WTC11 (cell line): ENCODE measurements around the gene SLC6A20. TPM values are rescaled to one million over a fixed set of nuclear protein-coding genes. Genes with fewer than 3 reads are reported as not detected.
A peak's percentile ranks its signal among the peaks of the same experiment; 100 is the strongest.

ENCODE experiments used
- ATAC-seq: fragments of 200-7000 bp; cut with Tn5 transposase; 2 replicates; pipeline ENCODE4 v1.10.0; 2021; ENCODE audit warnings: mild to moderate bottlenecking, moderate library complexity
- CTCF ChIA-PET: fragments of 300-600 bp; sonication (Branson Sonifier 250); formaldehyde crosslinking; loops from one replicate; lab custom pipeline; 2021; ENCODE audit warnings: antibody characterized with exemption; lab: Charles Lee
- POLR2A ChIA-PET: fragments of 350-600 bp; sonication (Branson Sonifier 250); formaldehyde crosslinking; loops from one replicate; lab custom pipeline; 2021; ENCODE audit warnings: antibody characterized with exemption; lab: Charles Lee
- DNase-seq: peaks from one replicate; pipeline ENCODE4 v3.0.0; 2021; ENCODE audit warnings: low spot score
- H3K27ac Mint-ChIP-seq: 2 replicates; pipeline ENCODE4 v1.8.0; 2021; ENCODE audit warnings: mixed read lengths
- H3K27me3 Mint-ChIP-seq: 2 replicates; pipeline ENCODE4 v1.8.0; 2021; ENCODE audit warnings: low read depth, mild to moderate bottlenecking, moderate library complexity, mixed read lengths
- H3K36me3 Mint-ChIP-seq: 2 replicates; pipeline ENCODE4 v1.8.0; 2021; ENCODE audit warnings: mixed read lengths
- H3K4me1 Mint-ChIP-seq: 2 replicates; pipeline ENCODE4 v1.8.0; 2022; ENCODE audit warnings: mixed read lengths
- H3K4me3 Mint-ChIP-seq: 2 replicates; pipeline ENCODE4 v1.8.0; 2021; ENCODE audit warnings: mild to moderate bottlenecking, moderate library complexity, mixed read lengths
- H3K9me3 Mint-ChIP-seq: 2 replicates; pipeline ENCODE4 v1.8.0; 2021; ENCODE audit warnings: mixed read lengths
- ELF4 ChIP-seq: sonication (generic); formaldehyde crosslinking; IDR thresholded peaks from 2 replicates; pipeline ENCODE4 v1.8.1; 2022; ENCODE audit warnings: low read depth, mild to moderate bottlenecking, moderate library complexity, missing genetic modification reagents
- EMX1 ChIP-seq: fragments of 250-450 bp; sonication (Bioruptor Pico); IDR thresholded peaks from 2 replicates; pipeline ENCODE4 v1.8.0; 2021; ENCODE audit warnings: mild to moderate bottlenecking
- ESRRA ChIP-seq: sonication (generic); formaldehyde crosslinking; IDR thresholded peaks from 2 replicates; pipeline ENCODE4 v1.8.1; 2022; ENCODE audit warnings: mild to moderate bottlenecking, missing genetic modification reagents, borderline replicate concordance
- ETV6 ChIP-seq: sonication (generic); formaldehyde crosslinking; IDR thresholded peaks from 2 replicates; pipeline ENCODE4 v1.8.1; 2022; ENCODE audit warnings: mild to moderate bottlenecking, missing genetic modification reagents
- FOXJ3 ChIP-seq: sonication (generic); formaldehyde crosslinking; IDR thresholded peaks from 2 replicates; pipeline ENCODE4 v1.9.0; 2021; ENCODE audit warnings: missing genetic modification reagents, mild to moderate bottlenecking, borderline replicate concordance
- FOXK1 ChIP-seq: sonication (generic); formaldehyde crosslinking; IDR thresholded peaks from 2 replicates; pipeline ENCODE4 v1.8.0; 2022; ENCODE audit warnings: mild to moderate bottlenecking, moderate library complexity, missing genetic modification reagents
- GTF2I ChIP-seq: fragments of 250-450 bp; sonication (Bioruptor Pico); conservative IDR thresholded peaks from 2 replicates; pipeline ENCODE4 v1.4.0; 2021; ENCODE audit warnings: mild to moderate bottlenecking
- IRF2 ChIP-seq: sonication (generic); formaldehyde crosslinking; IDR thresholded peaks from 2 replicates; pipeline ENCODE4 v1.8.0; 2022; ENCODE audit warnings: low read depth, missing genetic modification reagents, borderline replicate concordance
- JAZF1 ChIP-seq: fragments of 250-450 bp; sonication (Bioruptor Pico); IDR thresholded peaks from 2 replicates; pipeline ENCODE4 v1.9.0; 2021; ENCODE audit warnings: moderate library complexity, mild to moderate bottlenecking, inconsistent platforms
- MXD4 ChIP-seq: fragments of 250-450 bp; sonication (Bioruptor Pico); IDR thresholded peaks from 2 replicates; pipeline ENCODE4 v1.8.0; 2021; ENCODE audit warnings: mild to moderate bottlenecking, moderate library complexity, borderline replicate concordance
- MYBL2 ChIP-seq: sonication (generic); formaldehyde crosslinking; IDR thresholded peaks from 2 replicates; pipeline ENCODE4 v1.8.1; 2023; ENCODE audit warnings: mild to moderate bottlenecking, moderate library complexity, missing genetic modification reagents
- NFATC4 ChIP-seq: fragments of 250-450 bp; sonication (Bioruptor Pico); IDR thresholded peaks from 2 replicates; pipeline ENCODE4 v1.9.0; 2021; ENCODE audit warnings: mild to moderate bottlenecking
- PRRX2 ChIP-seq: fragments of 250-450 bp; sonication (Bioruptor Pico); IDR thresholded peaks from 2 replicates; pipeline ENCODE4 v1.8.0; 2021; ENCODE audit warnings: mild to moderate bottlenecking
- RELA ChIP-seq: sonication (generic); formaldehyde crosslinking; IDR thresholded peaks from 2 replicates; pipeline ENCODE4 v1.8.1; 2022; ENCODE audit warnings: missing genetic modification reagents, mild to moderate bottlenecking, borderline replicate concordance
- RORB ChIP-seq: fragments of 250-450 bp; sonication (Bioruptor Pico); IDR thresholded peaks from 2 replicates; pipeline ENCODE4 v1.9.0; 2021; ENCODE audit warnings: mild to moderate bottlenecking
- TP53 ChIP-seq: sonication (generic); formaldehyde crosslinking; IDR thresholded peaks from 2 replicates; pipeline ENCODE4 v1.8.1; 2023; ENCODE audit warnings: mild to moderate bottlenecking, missing genetic modification reagents
- ZNF121 ChIP-seq: sonication (generic); formaldehyde crosslinking; IDR thresholded peaks from 2 replicates; pipeline ENCODE4 v1.8.0; 2023; ENCODE audit warnings: missing genetic modification reagents
- ZNF219 ChIP-seq: sonication (generic); formaldehyde crosslinking; IDR thresholded peaks from 2 replicates; pipeline ENCODE4 v1.8.0; 2023; ENCODE audit warnings: missing genetic modification reagents, mild to moderate bottlenecking, borderline replicate concordance
- ZNF317 ChIP-seq: sonication (generic); formaldehyde crosslinking; IDR thresholded peaks from 2 replicates; pipeline ENCODE4 v1.8.1; 2023; ENCODE audit warnings: low read depth, mild to moderate bottlenecking, moderate library complexity, missing genetic modification reagents, borderline replicate concordance
- ZNF416 ChIP-seq: fragments of 250-450 bp; sonication (Bioruptor Pico); IDR thresholded peaks from 2 replicates; pipeline ENCODE4 v1.9.0; 2021; ENCODE audit warnings: mild to moderate bottlenecking, inconsistent platforms
- ZNF671 ChIP-seq: fragments of 250-450 bp; sonication (Bioruptor Pico); IDR thresholded peaks from 2 replicates; pipeline ENCODE4 v1.8.0; 2021; ENCODE audit warnings: mild to moderate bottlenecking
- total RNA-seq: library from RNA; stranded (reverse); gene quantifications from 3 replicates; pipeline ENCODE4 v1.2.3, GENCODE V29; 2021
- TF ChIP-seq, protein P1 (sequence below): sonication (generic); formaldehyde crosslinking; IDR thresholded peaks from 2 replicates; pipeline ENCODE4 v1.8.0; 2022; ENCODE audit warnings: mild to moderate bottlenecking, missing genetic modification reagents
- TF ChIP-seq, protein P2 (sequence below): sonication (generic); formaldehyde crosslinking; IDR thresholded peaks from 2 replicates; pipeline ENCODE4 v1.8.1; 2023; ENCODE audit warnings: mild to moderate bottlenecking, missing genetic modification reagents, moderate library complexity
- TF ChIP-seq, protein P3 (sequence below): sonication (generic); formaldehyde crosslinking; IDR thresholded peaks from 2 replicates; pipeline ENCODE4 v1.8.1; 2023; ENCODE audit warnings: mild to moderate bottlenecking, missing genetic modification reagents
- TF ChIP-seq, protein P4 (sequence below): sonication (generic); formaldehyde crosslinking; IDR thresholded peaks from 2 replicates; pipeline ENCODE4 v1.8.1; 2022; ENCODE audit warnings: mild to moderate bottlenecking, moderate library complexity, missing genetic modification reagents
- TF ChIP-seq, protein P5 (sequence below): sonication (generic); formaldehyde crosslinking; IDR thresholded peaks from 2 replicates; pipeline ENCODE4 v1.8.0; 2022; ENCODE audit warnings: mild to moderate bottlenecking, missing genetic modification reagents
- TF ChIP-seq, protein P6 (sequence below): sonication (generic); formaldehyde crosslinking; IDR thresholded peaks from 2 replicates; pipeline ENCODE4 v1.8.1; 2022; ENCODE audit warnings: missing genetic modification reagents, borderline replicate concordance
- TF ChIP-seq, protein P7 (sequence below): fragments of 250-450 bp; sonication (Bioruptor Pico); conservative IDR thresholded peaks from 2 replicates; pipeline ENCODE4 v1.9.0; 2021; ENCODE audit warnings: mild to moderate bottlenecking

The SLC6A20 gene
- total RNA-seq, 1 experiment from 2014 or later = 0.26 TPM

DNA sequence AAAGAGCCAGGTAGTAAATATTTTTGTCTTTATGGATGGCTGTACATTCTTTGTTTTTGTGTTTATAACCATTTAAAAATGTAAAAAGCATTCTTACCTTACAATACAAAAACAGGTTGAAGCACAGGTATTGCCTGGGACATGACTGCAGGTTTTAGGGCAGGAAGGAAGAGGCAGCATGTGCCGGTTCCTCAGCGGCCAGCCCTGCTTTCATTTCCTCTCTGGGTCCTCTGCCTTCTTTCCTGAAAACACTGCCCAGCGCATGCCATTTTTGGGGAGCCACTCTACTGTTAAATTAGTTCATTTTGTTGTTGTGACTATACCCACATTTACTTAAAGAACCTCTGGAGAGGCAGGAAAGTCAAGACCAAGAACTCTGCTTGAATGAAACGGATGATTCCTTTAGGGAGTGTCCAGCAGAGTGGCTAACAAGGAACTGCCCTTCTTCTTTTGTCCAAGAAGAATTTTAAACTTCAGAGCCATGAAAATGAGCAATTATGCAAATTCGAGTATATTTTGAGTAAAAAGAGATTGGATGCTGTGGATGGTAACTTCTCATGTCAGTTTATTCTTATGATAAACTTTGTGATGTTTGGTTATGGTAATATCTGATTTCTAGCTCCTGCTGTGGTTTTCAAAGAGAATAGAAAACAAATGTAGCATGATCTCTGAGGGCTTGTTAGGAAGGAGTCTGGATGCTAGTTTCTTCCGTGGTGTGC lies 54.4 kb downstream of the SLC6A20 start:
- no peaks in the 10 kb centered on the region for H3K27me3 Mint-ChIP-seq
- H3K4me3 Mint-ChIP-seq = no peak overlapping the region
- TF ChIP-seq, protein P1, sequence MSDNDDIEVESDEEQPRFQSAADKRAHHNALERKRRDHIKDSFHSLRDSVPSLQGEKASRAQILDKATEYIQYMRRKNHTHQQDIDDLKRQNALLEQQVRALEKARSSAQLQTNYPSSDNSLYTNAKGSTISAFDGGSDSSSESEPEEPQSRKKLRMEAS (CRISPR knock-in tag) = no peak
- TF ChIP-seq EMX1 (CRISPR knock-in tag) (no peak), FOXK1 (no peak), MYBL2 (CRISPR knock-in tag) (no peak), ZNF671 (CRISPR knock-in tag) (no peak), PRRX2 (CRISPR knock-in tag) (no peak), RORB (CRISPR knock-in tag) (no peak), ZNF219 (CRISPR knock-in tag) (no peak), TP53 (CRISPR knock-in tag) (no peak), RELA (CRISPR knock-in tag) (no peak), ZNF121 (CRISPR knock-in tag) (no peak)
- TF ChIP-seq, protein P2, sequence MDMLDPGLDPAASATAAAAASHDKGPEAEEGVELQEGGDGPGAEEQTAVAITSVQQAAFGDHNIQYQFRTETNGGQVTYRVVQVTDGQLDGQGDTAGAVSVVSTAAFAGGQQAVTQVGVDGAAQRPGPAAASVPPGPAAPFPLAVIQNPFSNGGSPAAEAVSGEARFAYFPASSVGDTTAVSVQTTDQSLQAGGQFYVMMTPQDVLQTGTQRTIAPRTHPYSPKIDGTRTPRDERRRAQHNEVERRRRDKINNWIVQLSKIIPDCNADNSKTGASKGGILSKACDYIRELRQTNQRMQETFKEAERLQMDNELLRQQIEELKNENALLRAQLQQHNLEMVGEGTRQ (CRISPR knock-in tag) = no peak
- TF ChIP-seq, protein P3, sequence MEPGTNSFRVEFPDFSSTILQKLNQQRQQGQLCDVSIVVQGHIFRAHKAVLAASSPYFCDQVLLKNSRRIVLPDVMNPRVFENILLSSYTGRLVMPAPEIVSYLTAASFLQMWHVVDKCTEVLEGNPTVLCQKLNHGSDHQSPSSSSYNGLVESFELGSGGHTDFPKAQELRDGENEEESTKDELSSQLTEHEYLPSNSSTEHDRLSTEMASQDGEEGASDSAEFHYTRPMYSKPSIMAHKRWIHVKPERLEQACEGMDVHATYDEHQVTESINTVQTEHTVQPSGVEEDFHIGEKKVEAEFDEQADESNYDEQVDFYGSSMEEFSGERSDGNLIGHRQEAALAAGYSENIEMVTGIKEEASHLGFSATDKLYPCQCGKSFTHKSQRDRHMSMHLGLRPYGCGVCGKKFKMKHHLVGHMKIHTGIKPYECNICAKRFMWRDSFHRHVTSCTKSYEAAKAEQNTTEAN (CRISPR knock-in tag) = no peak
- TF ChIP-seq, protein P4, sequence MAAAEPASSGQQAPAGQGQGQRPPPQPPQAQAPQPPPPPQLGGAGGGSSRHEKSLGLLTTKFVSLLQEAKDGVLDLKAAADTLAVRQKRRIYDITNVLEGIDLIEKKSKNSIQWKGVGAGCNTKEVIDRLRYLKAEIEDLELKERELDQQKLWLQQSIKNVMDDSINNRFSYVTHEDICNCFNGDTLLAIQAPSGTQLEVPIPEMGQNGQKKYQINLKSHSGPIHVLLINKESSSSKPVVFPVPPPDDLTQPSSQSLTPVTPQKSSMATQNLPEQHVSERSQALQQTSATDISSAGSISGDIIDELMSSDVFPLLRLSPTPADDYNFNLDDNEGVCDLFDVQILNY (CRISPR knock-in tag) = no peak
- CTCF ChIA-PET = no interaction called here
- H3K4me1 Mint-ChIP-seq = peaks cover 50% of the 10 kb centered on the region
- peak overlapping the region; percentile 84 for H3K27ac Mint-ChIP-seq
- ATAC-seq = no peak; the same call in 1 of the 2 replicates
- H3K36me3 Mint-ChIP-seq = peaks cover 69% of the 10 kb centered on the region
- POLR2A ChIA-PET = no interaction called here
- no peaks in the 10 kb centered on the region for H3K9me3 Mint-ChIP-seq
- no peak for DNase-seq

DNA sequence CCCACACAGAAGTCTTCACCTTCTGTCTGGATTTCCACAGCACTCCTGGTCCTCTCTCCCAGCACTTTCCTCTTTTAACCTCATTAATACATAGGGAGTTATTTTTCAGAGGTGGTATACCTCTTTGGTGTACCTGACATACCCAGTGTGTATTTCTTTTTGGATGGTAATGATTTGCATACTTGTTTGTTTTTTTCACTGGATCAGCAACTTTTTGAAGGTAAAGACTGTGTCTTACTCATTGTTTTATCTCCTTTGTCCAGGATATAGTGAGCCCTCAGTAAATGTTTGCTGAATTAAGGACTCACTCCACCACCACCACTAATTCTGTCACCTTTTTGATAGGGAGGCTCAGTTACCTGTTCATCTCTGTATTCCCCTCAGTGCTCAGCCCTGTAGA lies 55.1 kb downstream of the SLC6A20 start:
- Mint-ChIP-seq H3K27me3 (no peaks in the 10 kb centered on the region), H3K36me3 (peaks cover 75% of the 10 kb centered on the region), H3K4me1 (peaks cover 54% of the 10 kb centered on the region), H3K9me3 (no peaks in the 10 kb centered on the region), H3K27ac (peak overlapping the region; percentile 95), H3K4me3 (no peak overlapping the region)
- POLR2A ChIA-PET = no interaction called here
- CTCF ChIA-PET = no interaction called here
- DNase-seq (no peak), ATAC-seq (no peak)
- TF ChIP-seq ETV6 (CRISPR knock-in tag) (no peak), GTF2I (CRISPR knock-in tag) (no peak), ELF4 (CRISPR knock-in tag) (no peak), RORB (CRISPR knock-in tag) (no peak), IRF2 (CRISPR knock-in tag) (no peak), ESRRA (CRISPR knock-in tag) (no peak), ZNF317 (CRISPR knock-in tag) (no peak), ZNF416 (no peak), NFATC4 (no peak), MXD4 (CRISPR knock-in tag) (no peak), FOXJ3 (no peak), JAZF1 (CRISPR knock-in tag) (no peak)
- TF ChIP-seq, protein P5, sequence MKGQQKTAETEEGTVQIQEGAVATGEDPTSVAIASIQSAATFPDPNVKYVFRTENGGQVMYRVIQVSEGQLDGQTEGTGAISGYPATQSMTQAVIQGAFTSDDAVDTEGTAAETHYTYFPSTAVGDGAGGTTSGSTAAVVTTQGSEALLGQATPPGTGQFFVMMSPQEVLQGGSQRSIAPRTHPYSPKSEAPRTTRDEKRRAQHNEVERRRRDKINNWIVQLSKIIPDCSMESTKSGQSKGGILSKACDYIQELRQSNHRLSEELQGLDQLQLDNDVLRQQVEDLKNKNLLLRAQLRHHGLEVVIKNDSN (CRISPR knock-in tag) = no peak
- TF ChIP-seq, protein P6, sequence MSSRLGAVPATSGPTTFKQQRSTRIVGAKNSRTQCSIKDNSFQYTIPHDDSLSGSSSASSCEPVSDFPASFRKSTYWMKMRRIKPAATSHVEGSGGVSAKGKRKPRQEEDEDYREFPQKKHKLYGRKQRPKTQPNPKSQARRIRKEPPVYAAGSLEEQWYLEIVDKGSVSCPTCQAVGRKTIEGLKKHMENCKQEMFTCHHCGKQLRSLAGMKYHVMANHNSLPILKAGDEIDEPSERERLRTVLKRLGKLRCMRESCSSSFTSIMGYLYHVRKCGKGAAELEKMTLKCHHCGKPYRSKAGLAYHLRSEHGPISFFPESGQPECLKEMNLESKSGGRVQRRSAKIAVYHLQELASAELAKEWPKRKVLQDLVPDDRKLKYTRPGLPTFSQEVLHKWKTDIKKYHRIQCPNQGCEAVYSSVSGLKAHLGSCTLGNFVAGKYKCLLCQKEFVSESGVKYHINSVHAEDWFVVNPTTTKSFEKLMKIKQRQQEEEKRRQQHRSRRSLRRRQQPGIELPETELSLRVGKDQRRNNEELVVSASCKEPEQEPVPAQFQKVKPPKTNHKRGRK = no peak
- TF ChIP-seq, protein P7, sequence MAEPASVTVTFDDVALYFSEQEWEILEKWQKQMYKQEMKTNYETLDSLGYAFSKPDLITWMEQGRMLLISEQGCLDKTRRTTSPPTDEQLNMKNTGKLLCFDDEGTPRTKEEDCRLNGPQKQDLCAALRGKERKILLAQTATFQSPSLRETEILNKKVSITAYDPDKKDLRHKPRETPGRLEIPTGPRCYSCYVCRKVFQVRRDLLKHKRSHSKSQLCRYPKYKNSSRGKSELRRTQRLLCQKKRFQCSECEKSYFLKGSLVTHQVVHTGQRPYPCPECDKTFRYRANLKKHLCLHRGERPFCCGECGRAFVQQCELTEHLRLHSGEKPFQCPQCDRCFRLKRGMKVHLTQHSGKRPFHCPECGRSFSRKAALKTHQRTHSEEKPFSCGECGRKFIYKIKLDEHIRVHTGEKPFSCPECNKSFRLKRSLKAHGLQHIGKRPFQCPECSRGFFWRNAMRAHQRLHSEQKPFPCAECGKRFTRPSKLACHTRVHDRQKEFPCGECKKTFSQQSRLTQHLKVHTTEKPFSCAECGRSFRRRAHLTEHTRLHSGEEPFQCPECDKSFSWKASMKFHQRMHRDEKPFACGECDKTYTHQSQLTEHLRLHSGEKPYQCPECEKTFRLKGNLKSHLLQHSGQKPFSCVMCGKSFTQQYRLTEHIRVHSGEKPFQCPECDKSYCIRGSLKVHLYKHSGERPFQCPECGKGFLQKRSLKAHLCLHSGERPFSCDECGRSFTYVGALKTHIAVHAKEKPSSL (CRISPR knock-in tag) = no peak
